GM21360 (cell line): Measurements from ENCODE around the gene CD83.

ENCODE experiments used
- ATAC-seq: cut with Tn5 transposase; IDR thresholded peaks from one replicate; pipeline ENCODE4 v1.9.1; 2021; ENCODE audit warnings: mild to moderate bottlenecking, moderate library complexity; ENCODE audit not compliant: unreplicated experiment

Gene CD83

DNA sequence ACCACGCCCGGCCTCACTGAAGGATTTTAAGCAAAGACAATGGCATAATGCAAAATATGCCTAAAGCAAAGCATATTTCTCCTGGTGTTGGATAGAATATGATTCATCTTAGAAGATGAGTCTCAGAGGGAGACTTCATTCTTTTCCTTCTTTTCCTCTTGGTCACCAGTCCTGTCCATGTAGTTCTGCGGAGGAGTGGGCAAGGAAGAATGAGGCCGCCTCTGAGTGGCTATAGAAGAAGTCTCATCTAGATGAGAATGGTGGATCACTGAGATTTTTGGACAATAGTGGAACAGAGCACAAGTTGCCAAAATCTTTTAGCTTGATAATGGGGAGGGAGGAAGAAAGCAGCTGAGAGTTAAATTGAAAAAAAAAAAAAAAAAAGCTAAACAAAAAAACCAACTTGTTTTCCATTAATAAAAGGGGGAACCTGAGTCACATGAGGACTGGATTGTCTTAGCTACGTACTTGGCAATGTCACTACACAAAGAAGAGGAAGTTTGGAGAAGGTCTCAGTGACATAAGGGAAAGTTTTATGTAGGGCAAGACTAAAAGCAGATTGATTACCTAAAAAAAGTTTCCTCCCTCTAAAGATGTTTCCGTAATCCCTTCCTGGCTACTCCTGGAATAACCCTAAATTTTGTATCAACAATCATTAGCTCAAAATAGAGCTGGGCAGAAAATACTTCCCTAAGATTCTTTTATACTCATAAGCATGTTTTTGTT lies 6.0 kb downstream of the CD83 start:
- no peak for ATAC-seq

DNA sequence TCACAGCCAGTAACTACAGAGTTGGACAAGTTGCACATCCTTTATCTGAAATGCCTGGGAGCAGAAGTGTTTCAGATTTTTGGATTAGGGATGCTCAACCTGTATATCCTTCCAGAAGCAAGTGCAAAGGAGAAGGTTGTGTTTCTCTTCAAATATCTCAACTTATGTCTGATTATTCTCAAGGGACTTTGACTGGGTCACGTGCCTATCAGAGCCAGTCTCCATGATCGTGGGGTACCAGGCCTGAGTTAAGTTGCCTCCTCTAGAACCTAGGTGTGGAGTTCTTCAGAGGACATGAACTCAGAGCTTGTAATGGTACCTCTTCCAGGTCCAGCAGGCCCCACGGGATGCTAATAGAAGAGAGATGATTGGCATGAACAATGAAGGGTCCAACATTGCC lies 7.8 kb downstream of the CD83 start:
- ATAC-seq, result no peak

DNA sequence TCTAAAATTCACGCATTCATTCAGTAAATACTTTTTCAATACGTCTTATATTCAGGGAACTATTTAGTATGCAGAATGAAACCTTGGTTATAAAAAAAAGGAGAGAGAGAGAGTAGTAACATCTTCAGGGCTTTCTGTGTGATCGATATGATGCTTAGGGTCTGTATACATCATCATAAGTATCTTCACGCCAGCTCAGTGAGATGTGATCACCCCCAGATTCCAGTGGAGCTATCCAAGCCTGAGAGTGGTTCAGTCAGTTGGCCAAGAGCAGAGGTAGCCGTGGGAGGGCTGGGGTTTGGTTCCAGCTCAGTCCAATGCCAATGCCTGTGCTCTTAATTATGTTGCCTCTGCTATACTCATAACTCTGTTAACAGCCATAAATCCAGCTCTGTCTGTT lies 8.6 kb downstream of the CD83 start:
- no peak for ATAC-seq

DNA sequence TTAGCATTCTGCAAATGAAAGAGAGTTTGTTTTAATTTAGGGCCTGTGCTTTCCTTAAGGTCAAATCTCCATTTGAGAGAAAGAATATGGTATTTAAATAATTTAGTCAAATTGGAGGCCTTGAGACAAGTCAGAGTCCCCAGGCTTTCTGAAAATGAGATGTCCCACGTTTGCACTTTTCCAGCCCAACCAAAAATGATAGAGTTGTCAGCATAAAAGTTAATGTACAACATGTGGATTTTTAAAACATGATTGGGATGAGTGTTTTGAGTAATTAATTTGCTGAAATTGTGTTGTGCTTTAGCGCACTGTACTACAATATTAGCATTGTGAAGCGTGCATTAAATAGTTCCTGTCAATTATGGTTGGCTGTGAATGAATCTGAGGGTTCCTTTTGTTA lies 10.0 kb downstream of the CD83 start:
- ATAC-seq, result no peak

DNA sequence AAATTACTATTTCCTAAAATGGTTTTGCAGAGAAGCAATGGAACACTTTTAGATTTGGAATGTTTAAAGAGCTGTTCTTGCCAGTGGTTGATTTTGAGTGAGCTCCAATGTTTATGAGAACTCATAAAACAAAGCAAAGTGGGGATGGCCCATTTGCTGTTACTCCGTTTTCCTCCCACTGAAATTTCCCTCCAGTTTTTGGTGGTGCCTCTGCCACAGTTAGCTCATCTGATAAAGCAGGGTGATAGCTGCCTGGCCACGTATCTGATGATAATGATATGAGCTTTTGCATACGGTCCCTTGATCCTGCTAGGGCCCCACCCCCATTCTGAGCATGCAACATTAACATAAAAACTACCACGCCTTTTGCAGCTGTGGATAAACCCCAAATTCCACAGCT lies 10.4 kb downstream of the CD83 start:
- ATAC-seq, result no peak

DNA sequence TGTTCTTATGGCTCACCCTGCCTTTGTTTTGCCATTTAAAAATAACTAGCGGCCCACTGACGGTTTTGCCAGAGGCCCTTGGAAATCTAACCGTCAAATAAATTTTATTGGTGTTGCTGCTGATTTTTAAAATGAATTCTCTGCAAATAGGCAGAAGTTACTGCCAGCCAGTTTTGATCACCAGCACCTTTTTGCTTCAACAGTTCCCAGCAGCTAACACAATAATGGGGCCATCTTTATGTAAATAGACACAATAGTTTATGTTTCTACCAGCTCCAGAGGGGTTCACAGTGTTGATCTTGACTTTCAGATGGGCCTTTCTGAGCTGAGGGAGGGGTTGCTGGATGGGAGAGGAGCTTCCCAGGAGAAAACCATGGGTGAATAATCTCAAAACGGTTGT lies 11.2 kb downstream of the CD83 start:
- no peak for ATAC-seq

DNA sequence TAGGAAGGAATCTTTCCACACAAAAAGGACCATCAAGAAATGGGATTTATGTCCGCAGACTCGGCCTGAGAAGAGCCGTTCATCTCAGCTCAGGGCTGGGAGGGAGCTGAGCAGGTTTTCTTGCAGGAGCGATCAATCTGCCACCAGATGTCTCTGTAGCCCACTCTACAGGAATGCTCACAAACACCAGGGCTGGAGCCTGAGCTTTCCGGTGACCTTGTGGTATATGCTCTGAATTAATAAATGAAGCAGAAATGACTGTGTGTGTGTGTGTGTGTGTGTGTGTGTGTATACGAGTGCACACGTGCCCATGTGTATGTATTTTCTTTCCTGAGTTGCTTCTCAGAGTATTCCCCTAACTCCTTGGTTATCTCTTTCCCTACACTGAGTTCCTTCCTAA lies 12.0 kb downstream of the CD83 start:
- ATAC-seq, result peak; percentile 83

DNA sequence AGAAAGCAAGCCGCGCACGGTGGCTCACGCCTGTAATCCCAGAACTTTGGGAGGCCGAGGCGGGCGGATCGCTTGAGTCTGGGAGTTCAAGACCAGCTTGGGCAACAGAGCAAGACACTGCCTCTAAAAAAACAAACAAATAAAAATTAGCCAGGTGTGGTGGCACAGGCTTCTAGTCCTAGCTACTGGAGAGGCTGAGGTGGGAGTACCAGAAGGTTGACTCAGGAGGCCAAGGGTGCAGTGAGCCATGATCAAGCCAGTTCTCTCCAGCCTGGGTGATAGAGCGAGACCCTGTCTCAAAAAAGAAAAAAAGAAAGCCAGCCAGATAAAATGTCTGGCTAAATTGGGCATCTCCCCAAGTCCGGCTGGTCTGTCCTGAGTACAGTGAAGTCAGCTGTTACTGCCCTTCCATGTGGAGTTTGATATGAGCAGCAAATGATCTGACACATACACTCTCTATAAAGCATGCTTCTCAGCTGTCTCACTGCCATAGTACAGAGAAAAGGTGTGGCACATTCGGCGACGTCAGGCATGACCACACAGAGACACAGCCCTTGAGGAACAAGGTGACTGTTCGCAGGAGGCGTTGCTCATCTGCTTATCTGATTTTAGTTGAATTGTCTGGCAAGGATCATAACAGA lies 13.0 kb downstream of the CD83 start:
- ATAC-seq, result no peak

DNA sequence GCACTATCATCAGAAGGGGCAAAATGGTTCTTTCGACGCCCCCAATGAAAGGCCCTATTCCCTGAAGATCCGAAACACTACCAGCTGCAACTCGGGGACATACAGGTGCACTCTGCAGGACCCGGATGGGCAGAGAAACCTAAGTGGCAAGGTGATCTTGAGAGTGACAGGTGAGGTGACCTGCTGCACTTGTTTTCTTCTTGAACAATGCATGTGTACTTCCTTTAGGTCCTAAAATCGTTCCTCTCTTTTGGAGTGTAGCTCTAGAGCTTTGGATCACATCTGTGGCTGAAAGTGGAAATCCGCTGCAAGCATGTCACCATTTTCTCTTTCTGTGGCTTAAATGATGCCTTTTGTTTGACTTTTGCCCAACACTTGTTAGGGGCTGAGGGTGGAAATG lies 14.0 kb downstream of the CD83 start:
- no peak for ATAC-seq

DNA sequence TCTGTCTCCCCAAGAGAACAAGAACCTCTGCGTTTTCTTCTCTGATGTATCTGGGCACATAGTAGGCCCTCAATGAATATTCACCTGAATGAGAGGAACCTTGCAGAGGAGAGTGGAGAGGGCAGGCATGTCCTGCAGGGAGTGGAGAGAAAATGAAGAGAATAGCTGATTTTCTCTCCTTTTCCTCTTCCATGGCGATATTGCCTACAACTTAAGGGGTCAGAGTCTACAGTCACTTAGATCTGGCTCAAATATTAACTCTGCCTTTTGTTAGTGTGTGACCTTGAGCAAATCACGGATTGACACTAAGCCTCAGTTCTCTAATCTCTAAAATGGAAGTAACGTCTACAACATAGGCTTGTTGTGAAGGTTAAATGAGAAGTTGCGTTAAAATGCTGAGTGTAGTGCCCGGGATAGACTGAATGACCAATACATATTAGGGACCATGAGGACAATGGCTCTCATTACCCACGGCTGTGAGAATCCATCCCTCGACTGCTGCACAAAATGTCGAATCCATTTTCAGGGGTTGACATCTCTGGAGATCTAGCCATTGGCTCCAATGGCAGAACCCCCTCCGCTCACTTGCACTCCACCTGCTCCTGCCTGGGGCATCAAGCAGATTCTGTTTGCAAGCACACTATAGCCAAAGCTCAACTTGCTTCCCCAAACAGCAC lies 14.8 kb downstream of the CD83 start:
- ATAC-seq, result no peak

DNA sequence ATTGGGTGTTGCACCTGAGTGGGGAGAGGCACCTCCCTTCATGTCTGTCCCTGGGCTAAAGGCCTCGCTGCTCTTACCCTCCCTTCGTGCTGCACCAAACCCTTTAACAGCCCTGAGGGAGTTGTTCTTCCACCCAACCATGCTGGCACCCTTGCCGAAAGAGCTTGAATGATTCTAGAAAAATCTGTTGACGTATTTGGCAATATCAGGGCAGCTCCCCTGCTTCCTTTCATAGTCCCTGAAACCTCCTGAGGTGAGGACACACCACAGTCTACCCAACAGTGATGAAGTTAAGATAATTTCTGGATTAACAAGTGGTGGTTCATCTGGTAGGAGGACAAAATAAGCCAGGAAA lies 15.3 kb downstream of the CD83 start:
- ATAC-seq, result no peak

DNA sequence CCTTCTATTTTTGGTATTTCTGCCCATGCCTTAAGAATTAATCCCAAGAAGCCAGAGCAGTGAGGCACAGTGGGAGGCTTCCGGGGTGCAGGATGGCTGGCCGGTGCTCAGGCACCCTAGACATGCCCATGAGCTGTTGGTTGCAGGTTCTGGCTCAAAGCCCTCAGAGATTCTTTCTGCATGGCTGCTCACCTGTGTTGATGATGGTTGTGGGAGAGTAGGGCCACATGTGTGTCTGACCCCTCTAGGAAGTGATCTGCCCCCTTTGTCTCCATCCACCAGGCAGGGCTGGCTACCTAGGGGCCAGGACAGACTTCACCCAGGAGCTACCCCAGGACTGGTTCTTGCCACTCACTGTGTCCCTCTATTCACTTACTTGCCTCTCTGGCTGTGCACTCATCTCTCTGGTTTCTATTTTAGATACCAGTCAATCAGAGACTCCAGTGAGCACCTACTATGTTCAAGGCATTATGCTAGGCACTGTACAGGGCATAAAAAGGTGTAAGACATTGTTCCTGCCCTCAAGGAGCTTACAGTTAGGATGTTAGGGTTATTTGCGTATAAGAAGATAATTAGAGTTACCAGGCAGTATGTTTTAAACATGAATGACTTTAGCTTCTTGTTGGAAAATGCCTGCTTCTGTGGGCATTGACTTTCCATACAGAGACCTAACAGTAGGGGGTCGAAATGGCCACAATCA lies 16.8 kb downstream of the CD83 start:
- no peak for ATAC-seq

DNA sequence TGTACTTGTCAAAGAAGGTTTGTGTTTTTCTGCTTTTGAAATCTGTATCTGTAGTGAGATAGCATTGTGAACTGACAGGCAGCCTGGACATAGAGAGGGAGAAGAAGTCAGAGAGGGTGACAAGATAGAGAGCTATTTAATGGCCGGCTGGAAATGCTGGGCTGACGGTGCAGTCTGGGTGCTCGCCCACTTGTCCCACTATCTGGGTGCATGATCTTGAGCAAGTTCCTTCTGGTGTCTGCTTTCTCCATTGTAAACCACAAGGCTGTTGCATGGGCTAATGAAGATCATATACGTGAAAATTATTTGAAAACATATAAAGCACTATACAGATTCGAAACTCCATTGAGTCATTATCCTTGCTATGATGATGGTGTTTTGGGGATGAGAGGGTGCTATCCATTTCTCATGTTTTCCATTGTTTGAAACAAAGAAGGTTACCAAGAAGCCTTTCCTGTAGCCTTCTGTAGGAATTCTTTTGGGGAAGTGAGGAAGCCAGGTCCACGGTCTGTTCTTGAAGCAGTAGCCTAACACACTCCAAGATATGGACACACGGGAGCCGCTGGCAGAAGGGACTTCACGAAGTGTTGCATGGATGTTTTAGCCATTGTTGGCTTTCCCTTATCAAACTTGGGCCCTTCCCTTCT lies 18.4 kb downstream of the CD83 start:
- ATAC-seq, result no peak

DNA sequence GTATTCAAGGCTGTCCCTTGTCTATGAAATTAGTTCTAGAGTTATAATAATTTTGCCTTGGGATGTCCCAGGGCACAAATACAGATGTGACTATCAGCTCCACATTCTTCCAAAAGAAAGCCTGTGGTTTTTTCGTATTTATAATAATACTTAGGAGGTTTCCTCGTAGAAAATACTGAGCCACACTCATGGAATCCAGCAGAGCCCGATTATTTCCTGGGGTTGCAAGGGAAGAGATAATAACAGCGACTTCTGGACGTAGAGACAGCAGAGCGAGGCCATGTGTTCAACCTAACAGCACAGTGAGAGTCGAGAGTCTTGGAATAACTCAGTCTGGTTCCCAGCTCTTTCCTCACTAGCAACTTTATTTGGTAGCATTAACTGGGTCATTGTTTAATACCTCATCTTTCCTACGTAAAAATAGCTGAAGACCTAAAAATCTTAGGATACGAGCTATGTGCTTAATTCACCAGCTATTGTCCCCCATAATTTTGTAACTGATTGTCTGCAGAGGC lies 21.2 kb downstream of the CD83 start:
- no peak for ATAC-seq

DNA sequence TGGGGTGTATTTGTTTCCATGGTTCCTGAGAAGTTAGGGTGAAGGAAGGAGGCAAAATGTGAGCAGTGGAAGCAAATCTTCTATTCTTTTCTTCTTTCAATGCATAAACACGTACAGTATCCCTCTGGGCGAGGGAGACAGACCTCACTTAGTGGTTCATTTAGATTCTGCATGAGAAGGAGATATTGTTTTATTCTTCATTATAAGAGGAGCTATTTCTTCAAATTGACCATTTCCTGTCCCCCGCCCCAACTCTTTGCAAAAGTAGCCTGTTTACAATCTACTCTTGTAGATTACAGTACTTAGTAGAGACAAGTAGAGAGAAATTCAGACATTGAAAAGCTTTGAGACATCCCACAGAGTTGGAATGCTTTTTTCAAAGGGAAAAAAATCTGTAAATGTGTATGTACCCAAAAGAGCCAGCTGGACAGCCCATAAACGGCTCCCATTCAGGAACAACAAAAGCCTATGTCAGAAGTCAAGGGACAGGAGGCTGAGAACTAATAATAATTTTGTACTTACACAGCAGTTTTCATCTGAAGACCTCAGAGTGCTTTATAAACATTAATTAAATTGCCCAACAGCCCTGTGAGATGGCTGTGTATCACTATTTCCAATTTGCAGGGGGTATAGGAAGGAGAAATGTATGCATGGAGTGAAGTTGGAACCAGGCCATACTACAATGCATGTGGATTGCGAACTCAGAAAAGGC lies 23.9 kb downstream of the CD83 start:
- no peak for ATAC-seq

DNA sequence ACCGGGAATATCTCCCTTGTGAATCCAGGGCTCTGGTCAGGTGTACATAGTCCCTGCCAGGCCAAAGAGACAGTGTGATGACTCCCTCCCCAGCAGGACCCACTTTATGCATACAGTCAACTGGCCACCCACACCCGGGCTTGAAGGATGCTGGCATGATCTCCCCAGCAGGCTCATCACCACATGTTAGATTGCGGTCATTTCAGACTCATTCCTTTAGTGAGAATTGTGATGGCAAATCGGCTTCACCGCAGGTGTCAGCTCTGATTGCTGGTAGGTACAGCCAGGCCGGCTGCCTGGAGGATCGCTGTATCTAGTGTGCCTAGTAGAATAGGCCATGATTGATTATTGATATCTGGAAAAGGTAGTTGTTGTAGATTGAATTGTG lies 24.5 kb downstream of the CD83 start:
- ATAC-seq, result no peak

DNA sequence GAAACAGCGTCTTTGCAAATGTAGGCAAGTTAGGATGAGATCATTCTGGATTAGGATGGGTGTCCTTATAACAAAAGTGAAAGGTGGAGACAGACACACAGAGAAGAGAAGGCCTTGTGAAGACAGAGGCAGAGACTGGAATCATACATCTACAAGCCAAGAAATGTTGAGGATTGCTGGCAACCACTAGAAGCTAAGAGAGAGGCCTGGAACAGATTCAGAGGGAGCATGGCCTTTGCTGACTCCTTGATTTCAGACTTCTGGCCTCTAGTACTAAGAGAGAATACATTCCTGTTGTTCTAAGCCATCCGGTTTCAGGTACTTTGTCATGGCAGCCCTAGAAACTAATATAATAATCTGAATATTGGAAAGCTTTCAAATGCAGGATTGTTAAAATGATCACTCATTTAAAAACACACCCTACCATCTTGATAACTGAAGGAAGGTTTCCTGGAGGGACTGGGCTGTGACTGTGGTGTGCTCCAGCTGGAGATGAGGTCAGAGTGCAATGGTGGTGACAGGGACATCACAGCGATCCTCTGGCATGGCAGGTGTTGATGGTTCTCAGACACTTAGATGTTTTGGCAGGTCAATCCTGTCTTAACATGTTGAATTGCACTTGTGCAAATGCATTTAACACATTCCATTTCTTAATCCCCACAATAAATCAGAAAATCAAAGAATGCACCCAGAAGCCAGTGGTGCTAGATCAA lies 25.1 kb downstream of the CD83 start:
- ATAC-seq, result no peak

DNA sequence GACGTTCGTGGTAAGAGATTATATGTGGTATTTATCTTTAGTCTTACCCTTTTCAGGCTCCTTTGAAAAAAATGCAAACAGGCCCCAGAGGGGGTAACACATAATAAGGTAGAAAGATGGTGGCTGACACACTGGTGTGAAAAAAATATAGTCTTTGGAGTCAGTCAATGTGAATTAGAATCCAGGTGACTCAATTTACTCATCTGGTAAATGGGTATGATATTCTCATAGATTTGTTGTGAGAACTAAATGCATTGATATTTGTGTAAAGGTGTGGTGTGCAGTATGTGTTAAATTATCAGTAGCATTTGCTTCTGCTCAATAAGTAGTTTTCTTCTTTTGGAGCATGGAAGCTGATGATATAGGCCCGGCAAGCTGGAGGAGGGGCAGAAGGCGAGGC lies 25.7 kb downstream of the CD83 start:
- no peak for ATAC-seq

DNA sequence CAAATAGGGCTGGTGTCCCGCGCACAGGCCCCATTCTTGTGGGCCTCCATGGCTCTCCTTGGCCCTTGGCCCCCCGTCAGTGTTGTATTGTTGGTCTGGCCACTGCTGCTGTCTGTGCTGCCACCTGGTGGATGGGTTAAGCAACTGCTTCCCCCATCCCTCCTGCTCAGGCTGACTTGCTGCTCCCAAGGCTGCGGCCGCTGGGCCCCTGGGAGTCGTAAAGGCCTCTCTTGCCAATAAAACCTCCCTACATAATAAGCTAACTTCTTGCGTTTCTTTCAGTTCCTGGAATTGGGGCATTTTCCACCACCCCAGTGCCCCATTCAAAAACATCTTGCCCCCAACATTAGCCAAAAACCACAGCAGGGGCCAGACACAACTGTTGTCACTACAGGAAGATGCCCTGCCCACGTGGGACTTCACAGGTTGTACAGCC lies 27.1 kb downstream of the CD83 start:
- ATAC-seq, result no peak
